Measurements from ENCODE around the gene SHFL.

SHFL gene

GRCh38 chr19:10083911-10084310 lies 2.2 kb upstream of the SHFL start:
- TF ChIP-seq POU6F1 (CRISPR knock-in tag; IDR thresholded peaks at IDR 0.05; ENCODE audit: borderline replicate concordance, low read depth) (no peak), BACH2 (CRISPR knock-in tag; IDR thresholded peaks at IDR 0.05; ENCODE audit: borderline replicate concordance) (no peak), TCF4 (CRISPR knock-in tag; IDR thresholded peaks at IDR 0.05; ENCODE audit: borderline replicate concordance) (no peak), ZNF8 (CRISPR knock-in tag; IDR thresholded peaks at IDR 0.05) (no peak), ZC3H10 (CRISPR knock-in tag; IDR thresholded peaks at IDR 0.05) (no peak), TOX (CRISPR knock-in tag; IDR thresholded peaks at IDR 0.05; ENCODE audit: borderline replicate concordance) (no peak)
- ATAC-seq: no peak

- ATAC-seq: no peak
Measured at GRCh38 chr19:10084803-10085202, 1.3 kb upstream of the SHFL start.

GRCh38 chr19:10086591-10087192 lies 575 bp downstream of the SHFL start:
- no peak for ATAC-seq
- TF ChIP-seq ZC3H10 (CRISPR knock-in tag; IDR thresholded peaks at IDR 0.05) (no peak), CSDC2 (CRISPR knock-in tag; IDR thresholded peaks at IDR 0.05) (no peak), TOX (CRISPR knock-in tag; IDR thresholded peaks at IDR 0.05; ENCODE audit: borderline replicate concordance) (no peak), ZFP30 (CRISPR knock-in tag; IDR thresholded peaks at IDR 0.05) (no peak), PPARA (CRISPR knock-in tag; IDR thresholded peaks at IDR 0.05; ENCODE audit: borderline replicate concordance) (no peak), ZNF565 (CRISPR knock-in tag; conservative IDR thresholded peaks at IDR 0.05; ENCODE audit: low read depth) (no peak), ZFP3 (CRISPR knock-in tag; IDR thresholded peaks at IDR 0.05) (no peak), ZNF70 (CRISPR knock-in tag; IDR thresholded peaks at IDR 0.05) (no peak), PATZ1 (CRISPR knock-in tag; IDR thresholded peaks at IDR 0.05; ENCODE audit: borderline replicate concordance) (no peak), TCF4 (CRISPR knock-in tag; IDR thresholded peaks at IDR 0.05; ENCODE audit: borderline replicate concordance) (no peak), POU6F1 (CRISPR knock-in tag; IDR thresholded peaks at IDR 0.05; ENCODE audit: borderline replicate concordance, low read depth) (no peak), ARNTL (CRISPR knock-in tag; IDR thresholded peaks at IDR 0.05; ENCODE audit: borderline replicate concordance, low read depth) (no peak), GLIS3 (CRISPR knock-in tag; IDR thresholded peaks at IDR 0.05) (no peak)

More at GRCh38 chr19:10084803-10085202, 1.3 kb upstream of the SHFL start:
- TF ChIP-seq TCF4 (CRISPR knock-in tag; IDR thresholded peaks at IDR 0.05; ENCODE audit: borderline replicate concordance) (no peak), ZFP30 (CRISPR knock-in tag; IDR thresholded peaks at IDR 0.05) (no peak), ZFP3 (CRISPR knock-in tag; IDR thresholded peaks at IDR 0.05) (no peak), ZNF565 (CRISPR knock-in tag; conservative IDR thresholded peaks at IDR 0.05; ENCODE audit: low read depth) (no peak), SNAI2 (CRISPR knock-in tag; IDR thresholded peaks at IDR 0.05) (no peak), CREB5 (CRISPR knock-in tag; IDR thresholded peaks at IDR 0.05; ENCODE audit: low read depth) (no peak), GLIS3 (CRISPR knock-in tag; IDR thresholded peaks at IDR 0.05) (no peak), CSRNP3 (CRISPR knock-in tag; IDR thresholded peaks at IDR 0.05) (no peak), PPARA (CRISPR knock-in tag; IDR thresholded peaks at IDR 0.05; ENCODE audit: borderline replicate concordance) (no peak), ARNTL (CRISPR knock-in tag; IDR thresholded peaks at IDR 0.05; ENCODE audit: borderline replicate concordance, low read depth) (no peak), ZC3H10 (CRISPR knock-in tag; IDR thresholded peaks at IDR 0.05) (no peak), ISL1 (CRISPR knock-in tag; IDR thresholded peaks at IDR 0.05) (no peak), ESRRG (CRISPR knock-in tag; IDR thresholded peaks at IDR 0.05) (no peak), TSHZ2 (CRISPR knock-in tag; IDR thresholded peaks at IDR 0.05) (no peak)
